Tibial nerve (tissue), 4 donors: Measurements from ENCODE around the gene DYNC2I2.

Experiments
- EP300 ChIP-seq, 2 donors: sonication (generic); formaldehyde crosslinking; IDR thresholded peaks; one replicate each; pipeline ENCODE4 v1.6.1; 2017; ENCODE audit warnings: antibody characterized with exemption in 2 of 2, mild to moderate bottlenecking in 1 of 2
- POLR2A ChIP-seq, 2 donors: fragments of 450-650 bp; IDR thresholded peaks; one replicate each; pipeline ENCODE4 v1.6.1; 2017; ENCODE audit warnings: antibody characterized with exemption in 2 of 2, mild to moderate bottlenecking in 2 of 2, moderate library complexity in 2 of 2
- TF ChIP-seq, protein P1 (sequence below), 5 experiments: fragments of 200-600 bp in 3 of 5; fragments of 450-650 bp in 2 of 5; sonication (generic) in 3 of 5; IDR thresholded peaks; one replicate each; pipeline ENCODE4 v1.5.1; 2016 to 2019; ENCODE audit warnings: antibody characterized with exemption in 5 of 5, mild to moderate bottlenecking in 3 of 5, moderate library complexity in 2 of 5

DNA sequence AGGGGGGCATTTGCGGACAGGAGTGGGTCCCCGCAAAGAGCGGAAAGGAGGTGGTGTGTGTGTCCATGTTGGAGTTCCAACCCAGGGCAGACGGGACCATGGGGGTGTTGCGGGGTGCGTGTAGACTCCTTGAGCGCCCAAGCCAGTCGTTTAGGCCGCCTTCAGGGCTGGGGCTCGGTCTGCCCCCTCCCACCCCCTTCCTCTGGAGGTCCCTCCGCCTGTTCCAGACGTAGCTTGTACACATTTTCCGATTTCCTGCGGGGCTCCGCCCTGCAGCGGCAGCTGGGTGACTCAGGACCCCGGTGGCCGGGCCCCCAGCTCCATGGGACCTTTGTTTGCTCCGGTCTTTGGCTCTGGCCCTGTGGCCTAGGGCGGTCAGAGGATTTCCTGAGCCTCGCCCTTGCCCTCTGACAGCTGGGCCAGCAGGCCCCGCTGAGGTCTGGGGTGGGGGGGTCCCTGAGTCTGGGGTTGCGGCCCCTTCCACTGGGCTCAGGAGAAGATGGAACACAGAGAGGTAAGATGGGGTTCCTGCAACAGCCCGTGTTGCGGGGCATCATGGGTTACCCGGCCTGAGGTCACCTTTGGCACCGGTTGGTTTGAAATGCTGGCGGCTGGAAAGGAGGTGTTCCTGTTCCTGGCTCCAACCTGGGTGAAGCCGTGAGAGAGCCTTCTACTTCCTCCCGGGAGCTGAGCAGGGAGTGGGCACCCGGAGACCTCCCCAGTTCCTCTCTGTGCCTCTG is 47.1 kb upstream of the DYNC2I2 start:
- TF ChIP-seq, protein P1, sequence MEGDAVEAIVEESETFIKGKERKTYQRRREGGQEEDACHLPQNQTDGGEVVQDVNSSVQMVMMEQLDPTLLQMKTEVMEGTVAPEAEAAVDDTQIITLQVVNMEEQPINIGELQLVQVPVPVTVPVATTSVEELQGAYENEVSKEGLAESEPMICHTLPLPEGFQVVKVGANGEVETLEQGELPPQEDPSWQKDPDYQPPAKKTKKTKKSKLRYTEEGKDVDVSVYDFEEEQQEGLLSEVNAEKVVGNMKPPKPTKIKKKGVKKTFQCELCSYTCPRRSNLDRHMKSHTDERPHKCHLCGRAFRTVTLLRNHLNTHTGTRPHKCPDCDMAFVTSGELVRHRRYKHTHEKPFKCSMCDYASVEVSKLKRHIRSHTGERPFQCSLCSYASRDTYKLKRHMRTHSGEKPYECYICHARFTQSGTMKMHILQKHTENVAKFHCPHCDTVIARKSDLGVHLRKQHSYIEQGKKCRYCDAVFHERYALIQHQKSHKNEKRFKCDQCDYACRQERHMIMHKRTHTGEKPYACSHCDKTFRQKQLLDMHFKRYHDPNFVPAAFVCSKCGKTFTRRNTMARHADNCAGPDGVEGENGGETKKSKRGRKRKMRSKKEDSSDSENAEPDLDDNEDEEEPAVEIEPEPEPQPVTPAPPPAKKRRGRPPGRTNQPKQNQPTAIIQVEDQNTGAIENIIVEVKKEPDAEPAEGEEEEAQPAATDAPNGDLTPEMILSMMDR (IDR thresholded peaks at IDR 0.05): no peak
- TF ChIP-seq POLR2A (IDR thresholded peaks at IDR 0.05): no peak
- TF ChIP-seq EP300 (IDR thresholded peaks at IDR 0.05): no peak
